NOMO-1 treated with DMSO at 0.1 percent for 48 hours (cell line): ENCODE results near the gene CAV3.

Source experiments
- DNase-seq: peaks from one replicate; lab custom pipeline; 2025; ENCODE audit not compliant: unreplicated experiment; lab: John Stamatoyannopoulos, UW

Gene CAV3

GRCh38 chr3:8759038-8759707, 25.6 kb downstream of the CAV3 start:
- DNase-seq = no peak

GRCh38 chr3:8760091-8760490, 26.5 kb downstream of the CAV3 start:
- no peak for DNase-seq

- DNase-seq = no peak
Measured at GRCh38 chr3:8760506-8760905, 26.9 kb downstream of the CAV3 start.

GRCh38 chr3:8761866-8762265, 28.3 kb downstream of the CAV3 start:
- no peak for DNase-seq

GRCh38 chr3:8762607-8763377, 29.2 kb downstream of the CAV3 start:
- no peak for DNase-seq

GRCh38 chr3:8764528-8764927, 30.9 kb downstream of the CAV3 start:
- no peak for DNase-seq

GRCh38 chr3:8765528-8765927, 31.9 kb downstream of the CAV3 start:
- no peak for DNase-seq

GRCh38 chr3:8766148-8766547, 32.5 kb downstream of the CAV3 start:
- no peak for DNase-seq

- DNase-seq = no peak
Measured at GRCh38 chr3:8767256-8767666, 33.7 kb downstream of the CAV3 start.

GRCh38 chr3:8767667-8768363, 34.2 kb downstream of the CAV3 start:
- no peak for DNase-seq

- DNase-seq = no peak
Measured at GRCh38 chr3:8768364-8769087, 34.9 kb downstream of the CAV3 start.

- DNase-seq = peak; percentile 15
Measured at GRCh38 chr3:8769088-8769822, 35.7 kb downstream of the CAV3 start, which contains the start of gene OXTR. Gene OXTR (minus strand): TSS chr3:8769613. CDS start chr3:8768187, 1,426 bp downstream.

- DNase-seq = no peak
Measured at GRCh38 chr3:8773941-8774542, 40.4 kb downstream of the CAV3 start.

- DNase-seq = no peak
Measured at GRCh38 chr3:8775181-8775580, 41.6 kb downstream of the CAV3 start.

GRCh38 chr3:8775602-8776001, 42.0 kb downstream of the CAV3 start:
- DNase-seq = no peak

- no peak for DNase-seq
Measured at GRCh38 chr3:8776406-8776805, 42.8 kb downstream of the CAV3 start.

GRCh38 chr3:8777201-8777977, 43.8 kb downstream of the CAV3 start:
- DNase-seq = no peak

GRCh38 chr3:8777978-8778267, 44.3 kb downstream of the CAV3 start:
- DNase-seq = no peak

- no peak for DNase-seq
Measured at GRCh38 chr3:8778475-8778874, 44.9 kb downstream of the CAV3 start.

- DNase-seq = no peak
Measured at GRCh38 chr3:8780279-8780678, 46.7 kb downstream of the CAV3 start.
